ENCODE data around the gene RAB3IL1.

- TF ChIP-seq, protein P1, sequence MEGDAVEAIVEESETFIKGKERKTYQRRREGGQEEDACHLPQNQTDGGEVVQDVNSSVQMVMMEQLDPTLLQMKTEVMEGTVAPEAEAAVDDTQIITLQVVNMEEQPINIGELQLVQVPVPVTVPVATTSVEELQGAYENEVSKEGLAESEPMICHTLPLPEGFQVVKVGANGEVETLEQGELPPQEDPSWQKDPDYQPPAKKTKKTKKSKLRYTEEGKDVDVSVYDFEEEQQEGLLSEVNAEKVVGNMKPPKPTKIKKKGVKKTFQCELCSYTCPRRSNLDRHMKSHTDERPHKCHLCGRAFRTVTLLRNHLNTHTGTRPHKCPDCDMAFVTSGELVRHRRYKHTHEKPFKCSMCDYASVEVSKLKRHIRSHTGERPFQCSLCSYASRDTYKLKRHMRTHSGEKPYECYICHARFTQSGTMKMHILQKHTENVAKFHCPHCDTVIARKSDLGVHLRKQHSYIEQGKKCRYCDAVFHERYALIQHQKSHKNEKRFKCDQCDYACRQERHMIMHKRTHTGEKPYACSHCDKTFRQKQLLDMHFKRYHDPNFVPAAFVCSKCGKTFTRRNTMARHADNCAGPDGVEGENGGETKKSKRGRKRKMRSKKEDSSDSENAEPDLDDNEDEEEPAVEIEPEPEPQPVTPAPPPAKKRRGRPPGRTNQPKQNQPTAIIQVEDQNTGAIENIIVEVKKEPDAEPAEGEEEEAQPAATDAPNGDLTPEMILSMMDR (IDR thresholded peaks at IDR 0.05) = no peak
- no peak for TF ChIP-seq POLR2A (IDR thresholded peaks at IDR 0.05)
Measured at GRCh38 chr11:61898247-61898582, 19.2 kb downstream of the RAB3IL1 start.
